ENCODE data around the gene EIF2D.
A peak's percentile ranks its signal among the peaks of the same experiment; 100 is the strongest.
"Not testable (repeated sequence)": the region's sequence is repeated elsewhere in the genome, so short reads cannot be mapped to it uniquely, and the experiment has no call there.

The EIF2D gene

GRCh38 chr1:206581571-206581981 is 30.7 kb downstream of the EIF2D start:
- Histone ChIP-seq H3K9ac (ENCODE audit: low read length) (no peak overlapping the region), H3K27me3 (ENCODE audit: control insufficient read depth, insufficient read depth, low read length) (no peaks in the 10 kb centered on the region), H3K4me3 (ENCODE audit: low read length) (no peak overlapping the region), H3K9me3 (ENCODE audit: control insufficient read depth, low read length) (no peaks in the 10 kb centered on the region), H3K4me1 (ENCODE audit: control insufficient read depth, insufficient read depth, low read length) (peaks cover 8% of the 10 kb centered on the region), H3K36me3 (ENCODE audit: control insufficient read depth, insufficient read depth, low read length) (no peaks in the 10 kb centered on the region)

DNA sequence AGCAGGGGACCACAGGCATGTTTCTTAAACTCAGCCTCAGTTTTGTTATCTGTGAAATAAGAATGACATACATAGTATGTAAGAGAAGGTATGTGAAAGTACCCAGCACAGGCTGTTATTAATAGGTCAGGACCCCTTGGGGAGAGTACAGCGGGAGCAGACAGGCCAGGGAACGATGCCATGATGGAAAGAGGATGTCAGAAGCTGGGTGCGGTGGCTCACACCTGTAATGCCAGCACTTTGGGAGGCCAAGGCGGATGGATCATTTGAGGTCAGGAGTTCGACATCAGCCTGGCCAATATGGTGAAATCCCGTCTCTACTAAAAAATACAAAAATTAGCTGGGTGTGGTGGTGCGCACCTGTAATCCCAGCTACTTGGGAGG is 31.2 kb downstream of the EIF2D start:
- not testable (repeated sequence) for H3K9ac ChIP-seq (ENCODE audit: low read length)

DNA sequence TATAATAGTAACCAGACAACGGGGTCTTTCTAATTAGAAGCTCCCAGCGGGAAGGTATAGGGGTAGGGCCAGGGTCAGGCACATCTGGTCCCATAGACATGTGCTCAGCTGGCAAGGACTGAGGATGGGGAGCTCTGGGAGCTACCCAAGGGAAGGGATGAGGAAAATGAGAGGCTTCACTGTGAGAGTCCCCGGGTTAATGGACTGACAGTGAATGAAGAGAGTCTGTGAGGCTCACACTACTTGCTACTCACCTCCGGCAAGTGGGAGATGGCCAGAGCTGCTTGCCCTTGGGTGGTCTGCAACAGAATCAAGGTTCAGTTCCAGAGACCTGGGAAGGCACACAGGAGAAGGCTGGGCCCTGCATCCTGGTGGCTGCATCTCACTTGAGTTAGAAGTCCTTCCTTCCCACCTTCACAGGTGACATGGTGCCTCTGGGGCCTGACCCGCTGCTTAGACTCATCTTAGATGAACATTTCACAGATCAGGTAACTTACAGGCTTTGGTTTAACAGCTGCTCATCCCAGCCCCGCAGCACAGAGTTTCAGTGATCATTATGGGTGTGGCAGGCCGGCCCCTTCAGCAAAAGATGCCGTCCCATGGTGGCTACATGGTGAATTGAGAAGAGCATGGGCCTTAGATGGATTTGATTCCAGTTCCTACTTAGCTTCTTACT is 31.7 kb downstream of the EIF2D start:
- no peaks in the 10 kb centered on the region for H3K9me3 ChIP-seq (ENCODE audit: control insufficient read depth, low read length)
- H3K9ac ChIP-seq (ENCODE audit: low read length), result no peak overlapping the region
- H3K27me3 ChIP-seq (ENCODE audit: control insufficient read depth, insufficient read depth, low read length), result no peaks in the 10 kb centered on the region
- H3K4me1 ChIP-seq (ENCODE audit: control insufficient read depth, insufficient read depth, low read length), result peaks cover 8% of the 10 kb centered on the region
- H3K4me3 ChIP-seq (ENCODE audit: low read length), result no peak overlapping the region
- no peaks in the 10 kb centered on the region for H3K36me3 ChIP-seq (ENCODE audit: control insufficient read depth, insufficient read depth, low read length)

More for the DNA sequence above, 31.2 kb downstream of the EIF2D start:
- H3K4me3 ChIP-seq (ENCODE audit: low read length); H3K36me3 ChIP-seq (ENCODE audit: control insufficient read depth, insufficient read depth, low read length); H3K9me3 ChIP-seq (ENCODE audit: control insufficient read depth, low read length); H3K27me3 ChIP-seq (ENCODE audit: control insufficient read depth, insufficient read depth, low read length); H3K4me1 ChIP-seq (ENCODE audit: control insufficient read depth, insufficient read depth, low read length): not testable (repeated sequence)

DNA sequence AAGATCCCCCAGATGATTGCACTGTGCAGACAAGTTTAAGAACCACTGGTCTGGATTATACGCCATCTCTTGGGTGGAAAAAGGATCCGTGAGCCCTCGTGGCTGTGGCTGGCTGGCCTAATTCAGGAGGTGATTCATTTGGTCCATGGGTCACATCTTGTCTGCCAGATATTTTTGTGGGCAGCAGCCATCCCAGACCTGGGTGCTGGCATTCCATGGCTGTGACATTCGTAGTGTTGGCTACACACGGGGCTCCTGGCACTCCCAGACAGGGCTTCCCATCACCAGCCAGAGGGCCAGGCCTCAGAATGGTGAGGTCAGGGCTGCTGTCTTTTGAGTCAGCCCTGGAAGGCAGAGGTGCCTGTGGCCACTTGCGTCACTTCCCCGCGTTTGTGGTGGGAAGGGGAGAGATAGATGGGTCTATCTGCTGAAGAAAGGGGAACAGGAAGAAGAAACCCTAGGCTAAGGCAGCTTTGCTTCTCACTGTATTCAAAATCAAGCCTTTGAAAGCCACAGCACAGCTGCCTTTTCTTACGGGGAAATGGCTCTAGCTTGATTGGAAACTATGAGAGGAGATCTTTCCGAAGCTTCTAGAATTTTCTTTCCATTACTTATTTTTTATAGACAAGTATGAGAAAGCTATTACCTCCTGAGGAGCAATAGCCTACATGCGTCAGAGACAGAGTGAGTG is 32.4 kb downstream of the EIF2D start:
- Histone ChIP-seq H3K4me3 (ENCODE audit: low read length) (no peak overlapping the region), H3K9ac (ENCODE audit: low read length) (no peak overlapping the region), H3K4me1 (ENCODE audit: control insufficient read depth, insufficient read depth, low read length) (peaks cover 8% of the 10 kb centered on the region), H3K9me3 (ENCODE audit: control insufficient read depth, low read length) (no peaks in the 10 kb centered on the region), H3K27me3 (ENCODE audit: control insufficient read depth, insufficient read depth, low read length) (no peaks in the 10 kb centered on the region), H3K36me3 (ENCODE audit: control insufficient read depth, insufficient read depth, low read length) (no peaks in the 10 kb centered on the region)

GRCh38 chr1:206578978-206579374 is 33.3 kb downstream of the EIF2D start:
- Histone ChIP-seq H3K4me1 (ENCODE audit: control insufficient read depth, insufficient read depth, low read length) (peaks cover 8% of the 10 kb centered on the region), H3K27me3 (ENCODE audit: control insufficient read depth, insufficient read depth, low read length) (no peaks in the 10 kb centered on the region), H3K9me3 (ENCODE audit: control insufficient read depth, low read length) (no peaks in the 10 kb centered on the region), H3K4me3 (ENCODE audit: low read length) (no peak overlapping the region), H3K36me3 (ENCODE audit: control insufficient read depth, insufficient read depth, low read length) (no peaks in the 10 kb centered on the region), H3K9ac (ENCODE audit: low read length) (no peak overlapping the region)

DNA sequence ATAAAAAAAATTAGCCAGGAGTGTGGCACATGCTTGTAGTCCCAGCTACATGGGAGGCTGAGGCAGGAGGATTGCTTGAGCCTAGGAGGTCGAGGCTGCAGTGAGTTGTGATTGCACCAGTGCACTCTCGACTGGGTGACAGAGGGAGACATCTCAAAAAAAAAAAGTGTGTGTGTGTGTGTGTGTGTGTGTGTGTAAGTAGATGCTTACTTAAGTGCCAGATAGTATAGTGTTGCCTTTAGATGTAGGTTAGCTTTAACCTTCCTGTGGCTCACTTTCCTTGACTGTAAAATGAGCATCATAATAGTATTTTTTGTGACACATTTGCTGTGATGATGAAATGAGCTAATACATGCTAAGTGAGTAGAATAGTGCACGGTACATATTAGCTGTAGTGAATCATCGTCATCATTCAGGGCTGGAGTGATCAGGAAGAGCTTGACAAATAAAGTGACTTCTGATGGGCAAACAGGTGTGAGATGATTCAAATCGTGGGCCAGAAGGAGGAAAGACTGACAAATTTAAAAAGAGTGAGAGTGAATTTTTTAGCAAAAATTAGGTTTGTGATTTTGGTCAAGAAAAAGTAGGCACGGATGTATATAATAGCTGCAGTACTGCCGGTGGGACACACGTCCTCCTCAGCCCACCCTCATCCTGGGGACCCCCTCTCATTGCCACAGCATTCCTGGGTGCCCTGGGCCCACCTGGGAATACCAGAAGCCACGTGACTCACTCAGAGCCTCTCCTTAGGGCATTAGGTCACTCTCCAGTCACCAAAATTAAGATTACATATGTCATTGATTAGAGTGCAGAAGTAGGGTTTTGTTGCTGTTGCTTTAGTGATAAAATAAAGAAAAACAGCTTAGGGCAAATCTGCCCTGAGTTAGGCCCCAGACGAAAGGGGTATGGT is 33.9 kb downstream of the EIF2D start:
- Histone ChIP-seq H3K4me3 (ENCODE audit: low read length) (no peak overlapping the region), H3K9me3 (ENCODE audit: control insufficient read depth, low read length) (no peaks in the 10 kb centered on the region), H3K9ac (ENCODE audit: low read length) (no peak overlapping the region), H3K4me1 (ENCODE audit: control insufficient read depth, insufficient read depth, low read length) (peaks cover 7% of the 10 kb centered on the region), H3K36me3 (ENCODE audit: control insufficient read depth, insufficient read depth, low read length) (no peaks in the 10 kb centered on the region), H3K27me3 (ENCODE audit: control insufficient read depth, insufficient read depth, low read length) (no peaks in the 10 kb centered on the region)

DNA sequence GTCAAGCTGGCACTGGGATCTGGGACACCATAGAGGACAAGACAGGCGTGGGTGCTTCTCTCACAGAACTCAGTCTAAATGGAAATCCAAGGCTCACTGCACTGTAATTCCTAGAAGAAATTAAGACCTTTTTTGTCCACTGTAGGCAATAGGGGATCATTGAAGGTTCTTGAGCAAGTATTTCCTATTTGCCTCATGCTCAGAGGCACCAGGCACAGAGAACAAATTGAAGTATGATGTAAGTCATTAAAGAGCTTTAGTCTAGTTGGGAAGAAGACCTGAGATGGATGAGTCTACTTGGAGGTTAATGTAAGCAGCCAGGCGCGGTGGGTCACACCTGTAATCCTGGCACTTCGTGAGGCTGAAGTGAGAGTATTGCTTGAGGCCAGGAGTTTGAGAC is 34.6 kb downstream of the EIF2D start:
- no peaks in the 10 kb centered on the region for H3K9me3 ChIP-seq (ENCODE audit: control insufficient read depth, low read length)
- no peak overlapping the region for H3K4me3 ChIP-seq (ENCODE audit: low read length)
- H3K4me1 ChIP-seq (ENCODE audit: control insufficient read depth, insufficient read depth, low read length), result no peaks in the 10 kb centered on the region
- no peaks in the 10 kb centered on the region for H3K27me3 ChIP-seq (ENCODE audit: control insufficient read depth, insufficient read depth, low read length)
- no peaks in the 10 kb centered on the region for H3K36me3 ChIP-seq (ENCODE audit: control insufficient read depth, insufficient read depth, low read length)
- no peak overlapping the region for H3K9ac ChIP-seq (ENCODE audit: low read length)

DNA sequence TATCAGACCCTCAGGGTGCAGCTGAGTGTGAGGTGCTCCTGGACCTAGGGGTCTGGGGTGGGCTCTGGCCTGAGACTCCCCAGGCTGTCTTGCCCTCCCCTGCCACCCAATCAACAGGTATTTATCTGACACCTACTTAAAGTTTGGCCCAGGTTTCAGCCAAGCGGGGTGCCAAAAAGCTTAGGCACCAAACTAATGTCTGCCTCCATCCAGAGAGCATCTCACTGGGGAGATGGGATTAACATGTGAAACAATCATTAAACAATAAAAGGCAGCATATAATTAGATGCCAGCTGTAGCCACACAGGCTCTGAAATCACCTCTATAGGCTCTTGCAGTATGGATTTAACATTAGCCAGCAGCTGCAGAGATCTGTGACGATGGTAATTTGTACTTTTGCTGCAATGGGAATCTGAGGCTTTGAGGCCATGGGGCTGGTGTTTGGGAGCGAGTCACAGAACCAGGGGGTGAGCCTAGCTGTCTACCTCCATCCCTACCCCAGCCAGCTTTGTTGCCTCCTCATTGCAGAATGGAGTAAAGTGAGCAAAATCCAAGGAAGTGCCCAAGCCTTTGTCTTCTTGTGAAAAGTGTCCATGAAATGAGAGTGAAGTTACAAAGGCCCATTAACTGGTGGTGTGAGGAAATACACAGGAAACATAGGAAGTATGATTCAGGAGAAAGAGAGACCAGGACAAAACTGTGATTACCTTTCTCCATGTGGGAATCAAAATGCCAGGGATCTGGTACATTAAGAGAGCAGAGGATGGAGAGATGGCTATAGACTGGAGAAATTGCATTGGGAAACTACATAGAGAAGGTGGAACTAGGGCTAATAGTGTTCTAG is 36.1 kb downstream of the EIF2D start:
- Histone ChIP-seq H3K4me3 (ENCODE audit: low read length) (no peak overlapping the region), H3K9me3 (ENCODE audit: control insufficient read depth, low read length) (no peaks in the 10 kb centered on the region), H3K9ac (ENCODE audit: low read length) (peak overlapping the region; percentile 19), H3K27me3 (ENCODE audit: control insufficient read depth, insufficient read depth, low read length) (no peaks in the 10 kb centered on the region), H3K4me1 (ENCODE audit: control insufficient read depth, insufficient read depth, low read length) (no peaks in the 10 kb centered on the region), H3K36me3 (ENCODE audit: control insufficient read depth, insufficient read depth, low read length) (no peaks in the 10 kb centered on the region)

GRCh38 chr1:206575165-206575893 is 36.9 kb downstream of the EIF2D start:
- Histone ChIP-seq H3K4me1 (ENCODE audit: control insufficient read depth, insufficient read depth, low read length) (no peaks in the 10 kb centered on the region), H3K36me3 (ENCODE audit: control insufficient read depth, insufficient read depth, low read length) (no peaks in the 10 kb centered on the region), H3K27me3 (ENCODE audit: control insufficient read depth, insufficient read depth, low read length) (no peaks in the 10 kb centered on the region), H3K9me3 (ENCODE audit: control insufficient read depth, low read length) (no peaks in the 10 kb centered on the region), H3K4me3 (ENCODE audit: low read length) (no peak overlapping the region), H3K9ac (ENCODE audit: low read length) (peak overlapping the region; percentile 19)

GRCh38 chr1:206573762-206574161 is 38.5 kb downstream of the EIF2D start:
- Histone ChIP-seq H3K27me3 (ENCODE audit: control insufficient read depth, insufficient read depth, low read length) (no peaks in the 10 kb centered on the region), H3K36me3 (ENCODE audit: control insufficient read depth, insufficient read depth, low read length) (no peaks in the 10 kb centered on the region), H3K9ac (ENCODE audit: low read length) (no peak overlapping the region), H3K9me3 (ENCODE audit: control insufficient read depth, low read length) (no peaks in the 10 kb centered on the region), H3K4me3 (ENCODE audit: low read length) (no peak overlapping the region), H3K4me1 (ENCODE audit: control insufficient read depth, insufficient read depth, low read length) (no peaks in the 10 kb centered on the region)

DNA sequence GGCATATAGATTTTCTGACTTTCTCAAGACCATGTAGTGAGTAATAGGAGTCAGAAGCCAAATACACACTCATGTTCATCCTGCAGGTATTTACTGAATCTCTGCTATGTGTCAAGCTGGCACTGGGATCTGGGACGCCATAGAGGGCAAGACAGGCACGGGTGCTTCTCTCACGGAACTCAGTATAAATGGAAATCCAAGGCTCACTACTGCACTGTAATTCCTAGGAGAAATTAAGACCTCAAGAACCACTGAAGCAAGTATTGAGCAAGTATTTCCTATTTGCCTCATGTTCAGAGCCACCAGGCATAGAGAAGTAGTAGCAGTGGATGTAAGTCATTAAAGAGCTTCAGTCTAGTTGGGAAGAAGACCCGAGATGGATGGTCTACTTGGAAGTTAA is 38.9 kb downstream of the EIF2D start:
- Histone ChIP-seq H3K9me3 (ENCODE audit: control insufficient read depth, low read length) (no peaks in the 10 kb centered on the region), H3K36me3 (ENCODE audit: control insufficient read depth, insufficient read depth, low read length) (no peaks in the 10 kb centered on the region), H3K4me1 (ENCODE audit: control insufficient read depth, insufficient read depth, low read length) (no peaks in the 10 kb centered on the region), H3K4me3 (ENCODE audit: low read length) (no peak overlapping the region), H3K9ac (ENCODE audit: low read length) (no peak overlapping the region), H3K27me3 (ENCODE audit: control insufficient read depth, insufficient read depth, low read length) (no peaks in the 10 kb centered on the region)
